GM20431 (cell line): Measurements from ENCODE around the gene S100A14.
"Not testable (repeated sequence)": the region's sequence is repeated elsewhere in the genome, so short reads cannot be mapped to it uniquely, and the experiment has no call there.

ENCODE experiments used
- in situ Hi-C: fragments of 300-500 bp; cut with MseI, MboI; formaldehyde crosslinking; loops from one replicate; pipeline ENCODE4 v1.15.0; 2020; ENCODE audit warnings: low sequenced_read_pairs; ENCODE audit not compliant: unreplicated experiment

S100A14 gene

GRCh38 chr1:153640861-153641260 lies 24.7 kb upstream of the S100A14 start:
- in situ Hi-C loops, result no loop called here

- in situ Hi-C loops, result not testable (repeated sequence)
Observed at GRCh38 chr1:153640213-153640612, 24.1 kb upstream of the S100A14 start.

GRCh38 chr1:153639280-153639679 lies 23.2 kb upstream of the S100A14 start:
- in situ Hi-C loops, result no loop called here

GRCh38 chr1:153638261-153638660 lies 22.1 kb upstream of the S100A14 start:
- in situ Hi-C loops, result no loop called here

- in situ Hi-C loops, result no loop called here
Observed at GRCh38 chr1:153636312-153636711, 20.2 kb upstream of the S100A14 start.

- in situ Hi-C loops, result no loop called here
Observed at GRCh38 chr1:153635872-153636271, 19.7 kb upstream of the S100A14 start.

- in situ Hi-C loops, result no loop called here
Observed at GRCh38 chr1:153633754-153634665, 17.9 kb upstream of the S100A14 start, which contains the start of gene CHTOP. CHTOP (plus strand) TSS chr1:153634066; CDS start chr1:153636589, 2,523 bp downstream.

GRCh38 chr1:153633161-153633753 lies 17.1 kb upstream of the S100A14 start:
- in situ Hi-C loops, result no loop called here

- in situ Hi-C loops, result no loop called here
Observed at GRCh38 chr1:153631047-153632022, 15.2 kb upstream of the S100A14 start.

GRCh38 chr1:153630384-153630783 lies 14.3 kb upstream of the S100A14 start:
- in situ Hi-C loops, result no loop called here

GRCh38 chr1:153629971-153630370 lies 13.8 kb upstream of the S100A14 start:
- in situ Hi-C loops, result no loop called here

- in situ Hi-C loops, result no loop called here
Observed at GRCh38 chr1:153629343-153629665, 13.2 kb upstream of the S100A14 start.

- in situ Hi-C loops, result no loop called here
Observed at GRCh38 chr1:153628638-153629342, 12.7 kb upstream of the S100A14 start.

- in situ Hi-C loops, result no loop called here
Observed at GRCh38 chr1:153627715-153628626, 11.8 kb upstream of the S100A14 start, which contains the start of gene S100A1. S100A1 (plus strand) TSS chr1:153628434; CDS start chr1:153630522, 2,088 bp downstream.

GRCh38 chr1:153626904-153627714 lies 11.0 kb upstream of the S100A14 start, which contains the start of gene S100A13:
S100A13 (minus strand) TSS chr1:153627505; CDS start chr1:153626472, 1,033 bp downstream.
- in situ Hi-C loops, result no loop called here

- in situ Hi-C loops, result no loop called here
Observed at GRCh38 chr1:153626477-153626903, 10.4 kb upstream of the S100A14 start.

GRCh38 chr1:153624965-153625611 lies 9.0 kb upstream of the S100A14 start:
- in situ Hi-C loops, result no loop called here
